ENCODE data around the gene PNMA8B. TPM values are rescaled to one million over a fixed set of nuclear protein-coding genes. Genes with fewer than 3 reads are reported as not detected.

PNMA8B gene
- total RNA-seq (10 to 100 TPM; 21.8 to 63.4 (median 30.5) TPM), polyA plus RNA-seq (10 to 100 TPM in 1 of 3 donors, 1 to 10 TPM in 2; 7.6 to 15.1 (median 7.9) TPM)
- long read RNA-seq, donor 1, full-length matches to known transcripts: 30 of 30 reads
- long read RNA-seq, donor 1, partial matches to known transcripts: 0 of 30 reads
- long read RNA-seq, donor 1, other reads (novel, unspliced or antisense): 0 of 30 reads
- long read RNA-seq, donor 2, full-length matches to known transcripts: 39 of 39 reads
- long read RNA-seq, donor 2, partial matches to known transcripts: 0 of 39 reads
- long read RNA-seq, donor 2, other reads (novel, unspliced or antisense): 0 of 39 reads
- long read RNA-seq, donor 3, full-length matches to known transcripts: 11 of 11 reads
- long read RNA-seq, donor 3, partial matches to known transcripts: 0 of 11 reads
- long read RNA-seq, donor 3, other reads (novel, unspliced or antisense): 0 of 11 reads
- long read RNA-seq, donor 4, full-length matches to known transcripts: 15 of 15 reads
- long read RNA-seq, donor 4, partial matches to known transcripts: 0 of 15 reads
- long read RNA-seq, donor 4, other reads (novel, unspliced or antisense): 0 of 15 reads
- long read RNA-seq, donor 5, full-length matches to known transcripts: 74 of 75 reads
- long read RNA-seq, donor 5, partial matches to known transcripts: 0 of 75 reads
- long read RNA-seq, donor 5, other reads (novel, unspliced or antisense): 1 of 75 reads
- long read RNA-seq, donor 6, full-length matches to known transcripts: 19 of 19 reads
- long read RNA-seq, donor 6, partial matches to known transcripts: 0 of 19 reads
- long read RNA-seq, donor 6, other reads (novel, unspliced or antisense): 0 of 19 reads
- long read RNA-seq, donor 7, full-length matches to known transcripts: 25 of 25 reads
- long read RNA-seq, donor 7, partial matches to known transcripts: 0 of 25 reads
- long read RNA-seq, donor 7, other reads (novel, unspliced or antisense): 0 of 25 reads
- long read RNA-seq, donor 8, full-length matches to known transcripts: 40 of 40 reads
- long read RNA-seq, donor 8, partial matches to known transcripts: 0 of 40 reads
- long read RNA-seq, donor 8, other reads (novel, unspliced or antisense): 0 of 40 reads
- long read RNA-seq, donor 9, full-length matches to known transcripts: 15 of 15 reads
- long read RNA-seq, donor 9, partial matches to known transcripts: 0 of 15 reads
- long read RNA-seq, donor 9, other reads (novel, unspliced or antisense): 0 of 15 reads
- long read RNA-seq, donor 10, full-length matches to known transcripts: 22 of 22 reads
- long read RNA-seq, donor 10, partial matches to known transcripts: 0 of 22 reads
- long read RNA-seq, donor 10, other reads (novel, unspliced or antisense): 0 of 22 reads

GRCh38 chr19:46495786-46496099, at the start of gene PNMA8B:
Gene PNMA8B (minus strand): TSS chr19:46495867. CDS start chr19:46495465, 402 bp downstream.
- H3K4me1 ChIP-seq (replicated peaks in 1 of 2): peaks cover 30 to 45% of the 10 kb centered on the region in 2 donors
- no peaks in the 10 kb centered on the region for H3K27me3 ChIP-seq
- H3K27ac ChIP-seq: peak within 1 kb of the TSS; percentile 19 to 86 (median 74)
- intact Hi-C loops (cut with DNase I): no loop called here
- peak; percentile 94 to 95 (median 94) for DNase-seq
- peak within 1 kb of the TSS in 2 of 4 donors; percentile 45 to 60 for H3K4me3 ChIP-seq
- WGBS, 4 donors: 8 to 17% (median 10%) methylated on average over 1 to 29 of the region's 29 CpGs
- TF ChIP-seq POLR2A (IDR thresholded peaks at IDR 0.05) (peak; percentile 51 to 88), CTCF (IDR thresholded peaks at IDR 0.05) (no peak)
- no peaks in the 10 kb centered on the region for H3K9me3 ChIP-seq (replicated peaks in 1 of 3)
- no peaks in the 10 kb centered on the region for H3K36me3 ChIP-seq (replicated peaks in 1 of 2)

- DNase-seq: peak in 2 of 7 donors; percentile 14 to 25
- peaks cover 0 to 5% of the 10 kb centered on the region in 2 donors for H3K4me1 ChIP-seq (replicated peaks in 1 of 2)
- no peaks in the 10 kb centered on the region for H3K36me3 ChIP-seq (replicated peaks in 1 of 2)
- H3K27me3 ChIP-seq: no peaks in the 10 kb centered on the region
- H3K27ac ChIP-seq: no peak overlapping the region
- H3K9me3 ChIP-seq (replicated peaks in 1 of 3): no peaks in the 10 kb centered on the region
- no peak overlapping the region for H3K4me3 ChIP-seq
- no peak for TF ChIP-seq POLR2A (IDR thresholded peaks at IDR 0.05)
- no peak for TF ChIP-seq CTCF (IDR thresholded peaks at IDR 0.05)
- 64 to 79% (median 70%) methylated on average over 5 of the region's 5 CpGs for WGBS, 4 donors
- intact Hi-C loops (cut with DNase I): no loop called here
Observed at GRCh38 chr19:46544651-46545050, 49.0 kb upstream of the PNMA8B start.

- 27 to 32% (median 31%) methylated on average over 15 of the region's 15 CpGs for WGBS, 4 donors
- Histone ChIP-seq H3K4me1 (replicated peaks in 1 of 2) (peaks cover 0 to 5% of the 10 kb centered on the region in 2 donors), H3K27ac (no peak overlapping the region), H3K27me3 (no peaks in the 10 kb centered on the region), H3K36me3 (replicated peaks in 1 of 2) (no peaks in the 10 kb centered on the region), H3K9me3 (replicated peaks in 1 of 3) (no peaks in the 10 kb centered on the region), H3K4me3 (no peak overlapping the region)
- peak; percentile 89 to 99 (median 97) for DNase-seq
- intact Hi-C loops (cut with DNase I): no loop called here
- TF ChIP-seq POLR2A (IDR thresholded peaks at IDR 0.05) (no peak), CTCF (IDR thresholded peaks at IDR 0.05) (peak; percentile 89 to 96 (median 92))
Observed at GRCh38 chr19:46542428-46543230, 47.0 kb upstream of the PNMA8B start.
